Measurements from ENCODE around the gene HBE1.
"Not testable (repeated sequence)": the region's sequence is repeated elsewhere in the genome, so short reads cannot be mapped to it uniquely, and the experiment has no call there.

The HBE1 gene

DNA sequence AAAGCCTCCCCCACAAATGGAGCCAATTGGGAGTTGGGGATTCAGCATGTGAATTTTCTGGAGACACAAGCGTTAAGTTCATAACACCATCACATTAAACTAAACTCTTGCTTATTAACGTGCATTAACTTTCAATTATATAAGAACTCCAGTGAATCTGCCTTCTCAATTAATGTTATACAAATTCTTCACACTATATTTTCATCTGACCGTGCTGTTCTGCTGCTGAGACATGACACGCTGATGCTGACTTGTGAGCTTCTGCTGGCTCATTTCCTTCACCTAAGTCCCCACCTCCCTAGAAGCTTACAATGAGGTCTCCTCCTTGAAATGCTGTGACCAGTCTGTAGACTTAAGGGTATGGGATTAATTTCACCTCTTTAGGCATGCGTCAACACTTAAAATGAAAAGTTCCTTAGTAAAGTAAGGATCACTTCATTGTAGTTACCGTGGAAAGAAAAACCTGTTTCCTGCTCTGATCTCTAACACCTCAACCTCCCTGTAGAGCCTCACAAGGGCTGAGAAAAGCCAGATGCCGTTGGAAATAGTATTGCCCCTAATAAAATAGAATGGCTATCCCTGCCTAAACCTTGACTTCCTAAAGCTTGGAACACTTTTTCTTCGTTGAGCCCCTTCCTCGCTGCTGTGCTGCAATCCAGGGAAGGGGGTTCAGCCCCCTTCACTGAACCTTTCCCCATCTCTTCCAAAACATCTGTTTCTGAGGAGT lies 17.4 kb downstream of the HBE1 start:
- H3K27me3 ChIP-seq (ENCODE audit: insufficient read depth, low read length, poor library complexity), result no peaks in the 10 kb centered on the region
- H3K56ac ChIP-seq (ENCODE audit: low read length), result no peak overlapping the region
- H3K23ac ChIP-seq (ENCODE audit: low read length), result no peak overlapping the region
- H2AK5ac ChIP-seq (ENCODE audit: low read length), result no peak overlapping the region
- no peak overlapping the region for H3K18ac ChIP-seq (ENCODE audit: low read length)
- H3K4ac ChIP-seq (ENCODE audit: low read depth, low read length), result no peak overlapping the region
- no peak overlapping the region for H2BK15ac ChIP-seq (replicated peaks; ENCODE audit: low read depth)
- WGBS (ENCODE audit: extremely low coverage, insufficient coverage, low lambda C conversion rate), result no CpG with 5 or more reads among the region's 9 CpGs
- no peaks in the 10 kb centered on the region for H3K36me3 ChIP-seq (ENCODE audit: control insufficient read depth, insufficient read depth, low read length)
- no peaks in the 10 kb centered on the region for H3K4me1 ChIP-seq (ENCODE audit: control insufficient read depth, low read depth, low read length)
- no peak overlapping the region for H3K4me2 ChIP-seq (ENCODE audit: low read length)
- no peak overlapping the region for H3K9ac ChIP-seq (ENCODE audit: low read length)
- DNase-seq, result no peak
- no peak overlapping the region for H4K5ac ChIP-seq (ENCODE audit: low read length)
- no peak overlapping the region for H3K4me3 ChIP-seq (ENCODE audit: low read length)
- H4K8ac ChIP-seq (ENCODE audit: low read depth, low read length), result no peak overlapping the region
- no peak overlapping the region for H2BK120ac ChIP-seq (ENCODE audit: low read depth, low read length)
- no peak overlapping the region for H3K27ac ChIP-seq (ENCODE audit: low read depth, low read length)
- H2BK5ac ChIP-seq (ENCODE audit: low read length), result no peak overlapping the region
- H3K79me1 ChIP-seq (ENCODE audit: low read length), result no peaks in the 10 kb centered on the region
- no peaks in the 10 kb centered on the region for H3K79me2 ChIP-seq (ENCODE audit: control insufficient read depth, insufficient read depth, low read length)

DNA sequence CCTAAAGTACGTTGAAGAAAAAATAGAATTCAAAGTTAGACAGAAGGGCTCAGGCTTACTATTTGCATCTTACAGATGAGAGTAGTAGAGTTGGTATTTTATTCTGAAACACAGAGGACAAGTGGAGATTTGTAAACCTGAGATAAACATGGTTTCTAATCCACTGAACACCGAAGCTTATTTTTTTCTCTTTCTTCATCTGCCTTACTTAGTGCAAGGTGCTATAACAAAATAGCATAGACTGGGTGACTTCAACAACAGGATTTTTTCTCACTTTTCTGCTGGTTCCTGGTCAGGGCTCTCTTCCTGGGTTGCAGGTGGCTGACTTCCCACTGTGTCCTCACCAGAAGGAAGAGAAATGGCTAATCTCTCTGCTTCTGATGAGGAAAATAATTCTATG lies 18.0 kb downstream of the HBE1 start:
- no peak overlapping the region for H3K9ac ChIP-seq (ENCODE audit: low read length)

DNA sequence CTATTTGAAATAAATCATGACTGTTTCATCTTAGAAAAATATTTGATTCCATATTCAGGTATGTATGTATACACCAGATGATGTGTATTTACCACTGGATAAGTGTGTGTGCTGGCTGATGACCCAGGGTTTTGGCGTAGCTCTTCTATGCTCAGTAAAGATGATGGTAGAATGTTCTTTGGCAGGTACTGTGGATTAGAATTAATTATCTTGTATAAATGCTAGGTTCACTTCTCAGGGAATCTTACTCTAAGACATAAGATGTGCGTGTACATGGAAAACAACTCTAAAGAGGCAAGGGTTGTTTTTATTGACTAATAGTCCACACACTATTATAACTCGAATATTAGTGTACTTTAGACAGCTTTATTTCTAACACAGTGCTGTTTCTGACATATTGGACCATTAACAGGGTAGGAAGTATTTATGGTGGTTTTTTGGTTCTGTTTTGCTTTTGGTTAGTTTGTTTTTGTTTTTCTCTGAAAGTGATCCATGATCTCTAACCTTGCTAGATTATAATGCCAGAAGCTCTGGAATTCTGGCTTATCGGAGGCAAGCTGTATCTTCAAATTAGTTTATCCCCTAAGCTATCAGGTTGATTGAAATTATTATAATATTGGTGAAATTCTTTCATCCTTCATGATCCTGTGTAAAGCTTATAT lies 19.1 kb downstream of the HBE1 start:
- no peak overlapping the region for H3K23ac ChIP-seq (ENCODE audit: low read length)
- H3K27ac ChIP-seq (ENCODE audit: low read depth, low read length), result no peak overlapping the region
- H3K4me3 ChIP-seq (ENCODE audit: low read length), result no peak overlapping the region
- no peak overlapping the region for H3K9ac ChIP-seq (ENCODE audit: low read length)
- H3K4me1 ChIP-seq (ENCODE audit: control insufficient read depth, low read depth, low read length), result no peaks in the 10 kb centered on the region
- H3K27me3 ChIP-seq (ENCODE audit: insufficient read depth, low read length, poor library complexity), result no peaks in the 10 kb centered on the region
- H2BK15ac ChIP-seq (replicated peaks; ENCODE audit: low read depth), result no peak overlapping the region
- no peak overlapping the region for H3K4me2 ChIP-seq (ENCODE audit: low read length)
- H3K56ac ChIP-seq (ENCODE audit: low read length), result no peak overlapping the region
- no peak overlapping the region for H2BK120ac ChIP-seq (ENCODE audit: low read depth, low read length)
- no peaks in the 10 kb centered on the region for H3K79me1 ChIP-seq (ENCODE audit: low read length)
- H4K8ac ChIP-seq (ENCODE audit: low read depth, low read length), result no peak overlapping the region
- H2AK5ac ChIP-seq (ENCODE audit: low read length), result no peak overlapping the region
- H4K5ac ChIP-seq (ENCODE audit: low read length), result no peak overlapping the region
- no CpG with 5 or more reads among the region's 4 CpGs for WGBS (ENCODE audit: extremely low coverage, insufficient coverage, low lambda C conversion rate)
- no peaks in the 10 kb centered on the region for H3K36me3 ChIP-seq (ENCODE audit: control insufficient read depth, insufficient read depth, low read length)
- no peaks in the 10 kb centered on the region for H3K79me2 ChIP-seq (ENCODE audit: control insufficient read depth, insufficient read depth, low read length)
- no peak overlapping the region for H3K4ac ChIP-seq (ENCODE audit: low read depth, low read length)
- H2BK5ac ChIP-seq (ENCODE audit: low read length), result no peak overlapping the region
- H3K18ac ChIP-seq (ENCODE audit: low read length), result no peak overlapping the region
- no peak for DNase-seq

More for the DNA sequence above, 18.0 kb downstream of the HBE1 start:
- Histone ChIP-seq H3K23ac (ENCODE audit: low read length) (no peak overlapping the region), H2AK5ac (ENCODE audit: low read length) (no peak overlapping the region), H3K4me1 (ENCODE audit: control insufficient read depth, low read depth, low read length) (no peaks in the 10 kb centered on the region), H2BK120ac (ENCODE audit: low read depth, low read length) (no peak overlapping the region), H3K79me2 (ENCODE audit: control insufficient read depth, insufficient read depth, low read length) (no peaks in the 10 kb centered on the region), H4K5ac (ENCODE audit: low read length) (no peak overlapping the region), H3K4me3 (ENCODE audit: low read length) (no peak overlapping the region), H3K79me1 (ENCODE audit: low read length) (no peaks in the 10 kb centered on the region), H4K8ac (ENCODE audit: low read depth, low read length) (no peak overlapping the region), H3K4ac (ENCODE audit: low read depth, low read length) (no peak overlapping the region), H3K4me2 (ENCODE audit: low read length) (no peak overlapping the region), H2BK5ac (ENCODE audit: low read length) (no peak overlapping the region), H3K18ac (ENCODE audit: low read length) (no peak overlapping the region), H3K56ac (ENCODE audit: low read length) (no peak overlapping the region), H2BK15ac (replicated peaks; ENCODE audit: low read depth) (no peak overlapping the region), H3K27me3 (ENCODE audit: insufficient read depth, low read length, poor library complexity) (no peaks in the 10 kb centered on the region), H3K36me3 (ENCODE audit: control insufficient read depth, insufficient read depth, low read length) (no peaks in the 10 kb centered on the region), H3K27ac (ENCODE audit: low read depth, low read length) (no peak overlapping the region)
- WGBS (ENCODE audit: extremely low coverage, insufficient coverage, low lambda C conversion rate), result no CpG with 5 or more reads among the region's 2 CpGs
- no peak for DNase-seq

DNA sequence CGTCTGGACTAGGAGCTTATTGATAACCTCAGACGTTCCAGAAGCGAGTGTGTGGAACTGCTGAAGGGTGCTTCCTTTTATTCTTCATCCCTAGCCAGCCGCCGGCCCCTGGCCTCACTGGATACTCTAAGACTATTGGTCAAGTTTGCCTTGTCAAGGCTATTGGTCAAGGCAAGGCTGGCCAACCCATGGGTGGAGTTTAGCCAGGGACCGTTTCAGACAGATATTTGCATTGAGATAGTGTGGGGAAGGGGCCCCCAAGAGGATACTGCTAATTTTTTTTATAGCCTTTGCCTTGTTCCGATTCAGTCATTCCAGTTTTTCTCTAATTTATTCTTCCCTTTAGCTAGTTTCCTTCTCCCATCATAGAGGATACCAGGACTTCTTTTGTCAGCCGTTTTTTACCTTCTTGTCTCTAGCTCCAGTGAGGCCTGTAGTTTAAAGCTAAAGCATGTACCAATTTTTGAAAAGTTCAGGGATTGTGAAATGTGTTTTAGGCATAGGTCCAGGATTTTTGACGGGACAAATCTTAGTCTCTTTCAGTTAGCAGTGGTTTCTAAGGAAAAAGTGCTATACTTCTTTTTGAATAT lies 19.8 kb downstream of the HBE1 start, which contains the start of gene HBG1:
HBG1 (minus strand) TSS at position 51 of the 590 bp plus-strand sequence. CDS start 53 bp downstream, outside the sequence.
- not testable (repeated sequence) for H3K18ac ChIP-seq (ENCODE audit: low read length); H3K23ac ChIP-seq (ENCODE audit: low read length); H3K4me1 ChIP-seq (ENCODE audit: control insufficient read depth, low read depth, low read length); H3K79me2 ChIP-seq (ENCODE audit: control insufficient read depth, insufficient read depth, low read length); H3K79me1 ChIP-seq (ENCODE audit: low read length); H4K8ac ChIP-seq (ENCODE audit: low read depth, low read length); H3K27ac ChIP-seq (ENCODE audit: low read depth, low read length); H3K56ac ChIP-seq (ENCODE audit: low read length); H3K27me3 ChIP-seq (ENCODE audit: insufficient read depth, low read length, poor library complexity); H3K9ac ChIP-seq (ENCODE audit: low read length); H3K4me3 ChIP-seq (ENCODE audit: low read length); H2AK5ac ChIP-seq (ENCODE audit: low read length); H2BK15ac ChIP-seq (replicated peaks; ENCODE audit: low read depth); H3K4ac ChIP-seq (ENCODE audit: low read depth, low read length); H4K5ac ChIP-seq (ENCODE audit: low read length); H3K4me2 ChIP-seq (ENCODE audit: low read length); H3K36me3 ChIP-seq (ENCODE audit: control insufficient read depth, insufficient read depth, low read length); H2BK5ac ChIP-seq (ENCODE audit: low read length); H2BK120ac ChIP-seq (ENCODE audit: low read depth, low read length); DNase-seq
- WGBS (ENCODE audit: extremely low coverage, insufficient coverage, low lambda C conversion rate), result no CpG with 5 or more reads among the region's 9 CpGs

DNA sequence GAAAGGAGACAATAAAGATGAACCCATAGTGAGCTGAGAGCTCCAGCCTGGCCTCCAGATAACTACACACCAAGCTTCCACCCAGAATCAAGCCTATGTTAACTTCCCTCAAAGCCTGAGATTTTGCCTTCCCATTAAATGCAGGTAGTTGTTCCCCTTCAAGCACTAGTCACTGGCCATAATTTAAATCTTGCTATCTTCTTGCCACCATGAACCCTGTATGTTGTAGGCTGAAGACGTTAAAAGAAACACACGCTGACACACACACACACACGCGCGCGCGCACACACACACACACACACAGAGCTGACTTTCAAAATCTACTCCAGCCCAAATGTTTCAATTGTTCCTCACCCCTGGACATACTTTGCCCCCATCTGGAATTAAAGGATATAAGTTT lies 21.2 kb downstream of the HBE1 start:
- H3K4me2 ChIP-seq (ENCODE audit: low read length); H4K5ac ChIP-seq (ENCODE audit: low read length); H3K56ac ChIP-seq (ENCODE audit: low read length); DNase-seq; H3K79me2 ChIP-seq (ENCODE audit: control insufficient read depth, insufficient read depth, low read length); H2AK5ac ChIP-seq (ENCODE audit: low read length); H3K27ac ChIP-seq (ENCODE audit: low read depth, low read length); H3K4me1 ChIP-seq (ENCODE audit: control insufficient read depth, low read depth, low read length); H3K36me3 ChIP-seq (ENCODE audit: control insufficient read depth, insufficient read depth, low read length); H3K4me3 ChIP-seq (ENCODE audit: low read length); H3K18ac ChIP-seq (ENCODE audit: low read length); H2BK120ac ChIP-seq (ENCODE audit: low read depth, low read length); H3K79me1 ChIP-seq (ENCODE audit: low read length); H2BK15ac ChIP-seq (replicated peaks; ENCODE audit: low read depth); H3K9ac ChIP-seq (ENCODE audit: low read length); H3K23ac ChIP-seq (ENCODE audit: low read length); H3K4ac ChIP-seq (ENCODE audit: low read depth, low read length); H4K8ac ChIP-seq (ENCODE audit: low read depth, low read length); H3K27me3 ChIP-seq (ENCODE audit: insufficient read depth, low read length, poor library complexity); H2BK5ac ChIP-seq (ENCODE audit: low read length): not testable (repeated sequence)
- WGBS (ENCODE audit: extremely low coverage, insufficient coverage, low lambda C conversion rate), result no CpG with 5 or more reads among the region's 7 CpGs
